Measurements from ENCODE around the gene R3HDM2. TPM values are rescaled to one million over a fixed set of nuclear protein-coding genes. Genes with fewer than 3 reads are reported as not detected.

R3HDM2 gene
- polyA plus RNA-seq, 1 donor from 2014 or later = 11.1 TPM

- Histone ChIP-seq H3K36me3 (ENCODE audit: insufficient read depth, low read length) (peaks cover 7% of the 10 kb centered on the region), H3K27me3 (ENCODE audit: insufficient read depth, low read depth, low read length) (no peaks in the 10 kb centered on the region), H3F3A (ENCODE audit: insufficient read depth, low read length, poor library complexity, severe bottlenecking) (no peaks in the 10 kb centered on the region), H3K9me2 (ENCODE audit: insufficient read depth, low read length) (no peaks in the 10 kb centered on the region), H4K20me1 (ENCODE audit: insufficient read depth) (no peaks in the 10 kb centered on the region), H3K4me3 (ENCODE audit: low read length) (no peak overlapping the region), H3K27ac (ENCODE audit: low read length) (no peak overlapping the region), H3K9me3 (ENCODE audit: low read length) (no peaks in the 10 kb centered on the region), H3K79me2 (replicated peaks; ENCODE audit: insufficient read depth, low read length) (no peaks in the 10 kb centered on the region), H3K4me2 (ENCODE audit: low read length) (no peak overlapping the region), H2AFZ (ENCODE audit: low read depth, low read length) (no peak overlapping the region), H3K9ac (ENCODE audit: low read length) (no peak overlapping the region)
- TF ChIP-seq EZH2 (IDR thresholded peaks at IDR 0.05; ENCODE audit: borderline replicate concordance, insufficient read depth, low read length, poor library complexity, severe bottlenecking) (no peak), MXI1 (conservative IDR thresholded peaks at IDR 0.05; ENCODE audit: poor library complexity, severe bottlenecking) (no peak), EP300 (conservative IDR thresholded peaks at IDR 0.05; ENCODE audit: poor library complexity, severe bottlenecking) (no peak), SMC3 (conservative IDR thresholded peaks at IDR 0.05; ENCODE audit: poor library complexity) (no peak), POLR2AphosphoS5 (IDR thresholded peaks at IDR 0.05) (no peak), RAD21 (conservative IDR thresholded peaks at IDR 0.05) (no peak)
- TF ChIP-seq, protein P1, sequence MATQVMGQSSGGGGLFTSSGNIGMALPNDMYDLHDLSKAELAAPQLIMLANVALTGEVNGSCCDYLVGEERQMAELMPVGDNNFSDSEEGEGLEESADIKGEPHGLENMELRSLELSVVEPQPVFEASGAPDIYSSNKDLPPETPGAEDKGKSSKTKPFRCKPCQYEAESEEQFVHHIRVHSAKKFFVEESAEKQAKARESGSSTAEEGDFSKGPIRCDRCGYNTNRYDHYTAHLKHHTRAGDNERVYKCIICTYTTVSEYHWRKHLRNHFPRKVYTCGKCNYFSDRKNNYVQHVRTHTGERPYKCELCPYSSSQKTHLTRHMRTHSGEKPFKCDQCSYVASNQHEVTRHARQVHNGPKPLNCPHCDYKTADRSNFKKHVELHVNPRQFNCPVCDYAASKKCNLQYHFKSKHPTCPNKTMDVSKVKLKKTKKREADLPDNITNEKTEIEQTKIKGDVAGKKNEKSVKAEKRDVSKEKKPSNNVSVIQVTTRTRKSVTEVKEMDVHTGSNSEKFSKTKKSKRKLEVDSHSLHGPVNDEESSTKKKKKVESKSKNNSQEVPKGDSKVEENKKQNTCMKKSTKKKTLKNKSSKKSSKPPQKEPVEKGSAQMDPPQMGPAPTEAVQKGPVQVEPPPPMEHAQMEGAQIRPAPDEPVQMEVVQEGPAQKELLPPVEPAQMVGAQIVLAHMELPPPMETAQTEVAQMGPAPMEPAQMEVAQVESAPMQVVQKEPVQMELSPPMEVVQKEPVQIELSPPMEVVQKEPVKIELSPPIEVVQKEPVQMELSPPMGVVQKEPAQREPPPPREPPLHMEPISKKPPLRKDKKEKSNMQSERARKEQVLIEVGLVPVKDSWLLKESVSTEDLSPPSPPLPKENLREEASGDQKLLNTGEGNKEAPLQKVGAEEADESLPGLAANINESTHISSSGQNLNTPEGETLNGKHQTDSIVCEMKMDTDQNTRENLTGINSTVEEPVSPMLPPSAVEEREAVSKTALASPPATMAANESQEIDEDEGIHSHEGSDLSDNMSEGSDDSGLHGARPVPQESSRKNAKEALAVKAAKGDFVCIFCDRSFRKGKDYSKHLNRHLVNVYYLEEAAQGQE (IDR thresholded peaks at IDR 0.05; ENCODE audit: borderline replicate concordance) = no peak
- TF ChIP-seq, protein P2, sequence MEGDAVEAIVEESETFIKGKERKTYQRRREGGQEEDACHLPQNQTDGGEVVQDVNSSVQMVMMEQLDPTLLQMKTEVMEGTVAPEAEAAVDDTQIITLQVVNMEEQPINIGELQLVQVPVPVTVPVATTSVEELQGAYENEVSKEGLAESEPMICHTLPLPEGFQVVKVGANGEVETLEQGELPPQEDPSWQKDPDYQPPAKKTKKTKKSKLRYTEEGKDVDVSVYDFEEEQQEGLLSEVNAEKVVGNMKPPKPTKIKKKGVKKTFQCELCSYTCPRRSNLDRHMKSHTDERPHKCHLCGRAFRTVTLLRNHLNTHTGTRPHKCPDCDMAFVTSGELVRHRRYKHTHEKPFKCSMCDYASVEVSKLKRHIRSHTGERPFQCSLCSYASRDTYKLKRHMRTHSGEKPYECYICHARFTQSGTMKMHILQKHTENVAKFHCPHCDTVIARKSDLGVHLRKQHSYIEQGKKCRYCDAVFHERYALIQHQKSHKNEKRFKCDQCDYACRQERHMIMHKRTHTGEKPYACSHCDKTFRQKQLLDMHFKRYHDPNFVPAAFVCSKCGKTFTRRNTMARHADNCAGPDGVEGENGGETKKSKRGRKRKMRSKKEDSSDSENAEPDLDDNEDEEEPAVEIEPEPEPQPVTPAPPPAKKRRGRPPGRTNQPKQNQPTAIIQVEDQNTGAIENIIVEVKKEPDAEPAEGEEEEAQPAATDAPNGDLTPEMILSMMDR (IDR thresholded peaks at IDR 0.05; ENCODE audit: poor library complexity, severe bottlenecking) = no peak
Measured at GRCh38 chr12:57258977-57259970, 171.6 kb downstream of the R3HDM2 start.

GRCh38 chr12:57255916-57256315, 174.9 kb downstream of the R3HDM2 start:
- Histone ChIP-seq H3K79me2 (replicated peaks; ENCODE audit: insufficient read depth, low read length) (no peaks in the 10 kb centered on the region), H2AFZ (ENCODE audit: low read depth, low read length) (no peak overlapping the region), H3K9me2 (ENCODE audit: insufficient read depth, low read length) (no peaks in the 10 kb centered on the region), H3K36me3 (ENCODE audit: insufficient read depth, low read length) (peaks cover 7% of the 10 kb centered on the region), H3K4me3 (ENCODE audit: low read length) (no peak overlapping the region), H3K9me3 (ENCODE audit: low read length) (no peaks in the 10 kb centered on the region), H3K9ac (ENCODE audit: low read length) (no peak overlapping the region), H3K27ac (ENCODE audit: low read length) (no peak overlapping the region), H4K20me1 (ENCODE audit: insufficient read depth) (no peaks in the 10 kb centered on the region), H3F3A (ENCODE audit: insufficient read depth, low read length, poor library complexity, severe bottlenecking) (no peaks in the 10 kb centered on the region), H3K27me3 (ENCODE audit: insufficient read depth, low read depth, low read length) (no peaks in the 10 kb centered on the region), H3K4me2 (ENCODE audit: low read length) (no peak overlapping the region)
- TF ChIP-seq, protein P2 (IDR thresholded peaks at IDR 0.05; ENCODE audit: poor library complexity, severe bottlenecking) = no peak
- TF ChIP-seq EP300 (conservative IDR thresholded peaks at IDR 0.05; ENCODE audit: poor library complexity, severe bottlenecking) (no peak), SMC3 (conservative IDR thresholded peaks at IDR 0.05; ENCODE audit: poor library complexity) (no peak), EZH2 (IDR thresholded peaks at IDR 0.05; ENCODE audit: borderline replicate concordance, insufficient read depth, low read length, poor library complexity, severe bottlenecking) (no peak), POLR2AphosphoS5 (IDR thresholded peaks at IDR 0.05) (no peak), RAD21 (conservative IDR thresholded peaks at IDR 0.05) (no peak), TAF1 (IDR thresholded peaks at IDR 0.05; ENCODE audit: low read depth) (no peak), MXI1 (conservative IDR thresholded peaks at IDR 0.05; ENCODE audit: poor library complexity, severe bottlenecking) (no peak)
- TF ChIP-seq, protein P1 (IDR thresholded peaks at IDR 0.05; ENCODE audit: borderline replicate concordance) = no peak

Data from neural cell (in vitro differentiated cells).